ENCODE results near the gene OR1D5. TPM values are rescaled to one million over a fixed set of nuclear protein-coding genes. Genes with fewer than 3 reads are reported as not detected.
"Not testable (repeated sequence)": the region's sequence is repeated elsewhere in the genome, so short reads cannot be mapped to it uniquely, and the experiment has no call there.

Gene OR1D5
- polyA plus RNA-seq, 1 donor from 2014 or later, result not detected

GRCh38 chr17:3036800-3037199 lies 26.6 kb downstream of the OR1D5 start:
- H3K36me3 Mint-ChIP-seq, result peaks cover 3% of the 10 kb centered on the region
- H3K27ac Mint-ChIP-seq, result no peak overlapping the region
- H3K9me3 Mint-ChIP-seq, result no peaks in the 10 kb centered on the region
- H3K27me3 Mint-ChIP-seq, result peaks cover 6% of the 10 kb centered on the region
- peaks cover 3 to 14% (median 10%) of the 10 kb centered on the region in 3 donors for H3K4me1 Mint-ChIP-seq
- H3K4me3 Mint-ChIP-seq, result no peak overlapping the region

- Mint-ChIP-seq H3K27ac (no peak overlapping the region), H3K36me3 (peaks cover 3% of the 10 kb centered on the region)
Measured at GRCh38 chr17:3035968-3036280, 27.5 kb downstream of the OR1D5 start.

DNA sequence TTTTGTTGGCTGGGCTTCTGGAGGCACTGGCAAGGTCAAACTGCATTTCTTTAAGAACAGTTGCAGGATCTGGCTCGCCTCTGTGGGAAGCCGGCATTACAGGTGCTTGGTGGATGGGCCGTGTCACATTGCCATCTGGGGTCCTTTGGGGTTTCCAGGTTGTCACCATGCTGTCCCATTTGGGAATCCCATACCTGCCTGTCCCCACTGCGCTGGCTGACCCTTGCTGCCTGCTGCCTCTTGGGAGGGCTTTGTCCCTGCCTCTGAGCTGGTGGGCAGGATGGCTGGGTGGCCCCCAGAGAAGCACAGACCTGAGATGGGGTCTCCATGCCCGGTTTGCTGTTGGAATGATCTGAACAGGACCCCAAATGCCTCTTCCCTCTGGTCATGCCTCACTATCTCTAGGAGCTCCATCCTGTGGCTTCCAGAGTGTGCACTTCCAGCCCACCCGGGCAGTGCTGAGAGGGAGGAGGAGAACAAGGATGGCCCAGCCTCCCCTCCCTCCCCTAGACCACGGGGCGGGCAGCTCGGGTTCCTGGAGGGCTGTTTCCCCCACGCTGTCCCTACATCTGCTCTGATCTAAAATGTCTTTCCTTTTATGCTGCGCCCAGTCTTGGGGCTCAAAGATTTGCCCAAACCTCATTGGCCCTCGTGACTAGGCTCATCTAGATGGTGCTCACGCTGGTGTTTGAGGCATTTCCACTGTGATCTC lies 28.0 kb downstream of the OR1D5 start:
- H3K9me3 Mint-ChIP-seq, result no peaks in the 10 kb centered on the region
- H3K36me3 Mint-ChIP-seq, result peaks cover 5% of the 10 kb centered on the region
- H3K4me1 Mint-ChIP-seq, result peaks cover 3 to 14% (median 10%) of the 10 kb centered on the region in 3 donors
- peaks cover 6% of the 10 kb centered on the region for H3K27me3 Mint-ChIP-seq
- H3K27ac Mint-ChIP-seq, result no peak overlapping the region
- H3K4me3 Mint-ChIP-seq, result no peak overlapping the region

More at GRCh38 chr17:3035968-3036280, 27.5 kb downstream of the OR1D5 start:
- Mint-ChIP-seq H3K9me3 (no peaks in the 10 kb centered on the region), H3K4me1 (peaks cover 3 to 14% (median 10%) of the 10 kb centered on the region in 3 donors), H3K4me3 (no peak overlapping the region), H3K27me3 (peaks cover 6% of the 10 kb centered on the region)

DNA sequence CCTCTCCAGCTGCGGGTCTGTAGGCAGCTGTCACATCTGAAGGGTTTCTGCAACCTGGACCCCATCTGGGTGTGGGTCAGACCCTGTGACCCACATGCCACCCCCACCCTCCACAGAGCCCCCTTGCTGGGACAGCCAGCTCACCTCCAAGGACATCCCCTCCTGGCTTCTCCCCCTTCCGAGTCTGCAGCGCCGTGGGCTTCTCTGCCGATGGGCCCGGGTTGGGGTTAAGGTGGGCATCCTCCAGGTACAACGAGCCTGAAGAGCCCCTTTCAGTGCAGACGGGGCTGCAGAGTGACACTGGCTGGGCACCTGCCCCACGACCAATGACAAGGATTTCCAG lies 28.9 kb downstream of the OR1D5 start:
- no peak overlapping the region for H3K27ac Mint-ChIP-seq
- H3K27me3 Mint-ChIP-seq, result peaks cover 4% of the 10 kb centered on the region
- H3K4me3 Mint-ChIP-seq, result no peak overlapping the region
- no peaks in the 10 kb centered on the region for H3K9me3 Mint-ChIP-seq
- peaks cover 5% of the 10 kb centered on the region for H3K36me3 Mint-ChIP-seq
- peaks cover under 1 to 7% (median 5%) of the 10 kb centered on the region in 3 donors for H3K4me1 Mint-ChIP-seq

- Mint-ChIP-seq H3K9me3 (no peaks in the 10 kb centered on the region), H3K4me3 (no peak overlapping the region), H3K4me1 (peaks cover 0 to 2% (median 2%) of the 10 kb centered on the region in 3 donors), H3K27me3 (peaks cover 3% of the 10 kb centered on the region), H3K36me3 (peaks cover 7% of the 10 kb centered on the region), H3K27ac (peak overlapping the region in 1 of 3 donors; percentile 83)
Measured at GRCh38 chr17:3033741-3034577, 29.4 kb downstream of the OR1D5 start.

- Mint-ChIP-seq H3K27ac (no peak overlapping the region), H3K9me3 (no peaks in the 10 kb centered on the region), H3K4me1 (peaks cover 0 to 2% (median 0%) of the 10 kb centered on the region in 3 donors), H3K4me3 (no peak overlapping the region), H3K36me3 (peaks cover 6% of the 10 kb centered on the region), H3K27me3 (peaks cover 2% of the 10 kb centered on the region)
Measured at GRCh38 chr17:3033248-3033640, 30.2 kb downstream of the OR1D5 start.

DNA sequence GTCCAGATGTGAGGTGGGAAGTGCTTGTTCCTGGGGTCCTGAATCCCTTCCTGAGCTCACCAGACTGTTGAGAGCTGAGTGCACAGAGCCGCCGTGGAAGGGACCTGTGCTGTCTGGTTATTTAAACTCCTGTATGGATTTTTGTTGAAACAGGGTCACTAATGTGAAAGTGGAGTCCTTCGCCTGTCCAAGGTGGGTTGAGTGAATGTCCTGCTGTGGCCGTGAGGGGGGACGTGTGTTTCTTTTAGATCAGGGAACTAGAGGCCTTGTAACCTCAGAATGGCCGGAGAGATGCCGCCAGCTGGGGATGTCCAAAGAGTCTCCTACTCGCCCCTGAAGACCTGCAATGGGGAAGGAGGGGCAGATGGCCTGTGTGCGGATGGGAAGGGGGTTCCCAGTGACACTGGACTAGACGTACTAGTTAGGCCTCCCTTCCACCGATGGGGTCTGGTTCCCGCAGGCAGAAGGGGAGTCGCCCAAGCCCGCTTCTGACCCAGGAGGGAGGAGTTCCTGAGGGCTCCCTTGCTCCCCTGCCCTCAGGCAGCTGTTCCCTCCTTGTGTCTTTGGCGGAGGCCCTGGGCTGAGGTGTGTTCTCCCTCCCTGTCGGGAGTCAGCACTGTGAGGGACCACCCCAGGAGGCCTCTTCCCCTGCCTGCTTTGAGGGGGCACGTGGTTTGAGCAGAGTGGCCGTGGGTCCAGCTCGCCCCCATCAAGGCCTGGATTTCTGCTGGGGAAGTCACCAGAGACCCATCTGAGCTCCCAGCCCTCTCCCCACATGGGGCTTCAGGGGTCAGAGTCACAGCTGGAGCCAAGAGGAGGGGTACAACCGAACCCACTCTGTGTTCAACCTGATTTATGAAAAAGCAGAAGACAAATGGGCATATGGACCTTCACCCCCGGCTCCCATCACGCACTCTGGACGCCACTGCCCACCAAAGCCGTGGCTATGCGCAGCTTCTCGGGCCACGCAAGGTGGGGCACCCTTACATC lies 30.9 kb downstream of the OR1D5 start:
- H3K27me3 Mint-ChIP-seq, result peaks cover 2% of the 10 kb centered on the region
- peaks cover 0 to 2% (median 0%) of the 10 kb centered on the region in 3 donors for H3K4me1 Mint-ChIP-seq
- H3K27ac Mint-ChIP-seq, result no peak overlapping the region
- H3K9me3 Mint-ChIP-seq, result no peaks in the 10 kb centered on the region
- H3K36me3 Mint-ChIP-seq, result peaks cover 6% of the 10 kb centered on the region
- no peak overlapping the region for H3K4me3 Mint-ChIP-seq

- not testable (repeated sequence) for H3K27ac Mint-ChIP-seq, H3K9me3 Mint-ChIP-seq, H3K4me3 Mint-ChIP-seq, H3K27me3 Mint-ChIP-seq, H3K36me3 Mint-ChIP-seq, H3K4me1 Mint-ChIP-seq
Measured at GRCh38 chr17:3030852-3031470, 32.4 kb downstream of the OR1D5 start.

DNA sequence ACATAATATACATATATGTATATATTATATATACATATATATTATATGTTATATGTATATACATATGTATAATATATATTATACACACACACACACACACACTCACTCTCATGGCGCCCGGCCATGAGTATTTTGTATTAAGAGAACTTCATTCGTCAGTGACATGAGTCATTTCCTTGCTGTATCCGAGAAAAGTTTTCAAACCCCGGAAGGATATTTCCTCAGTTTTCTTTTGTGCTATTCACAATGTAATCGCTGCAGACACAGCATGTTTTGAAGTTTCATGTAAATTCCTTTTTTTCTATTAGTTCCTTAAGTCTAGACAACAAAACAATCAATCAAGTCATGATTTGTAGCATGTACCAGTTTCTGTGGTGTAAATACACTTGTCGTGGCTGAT lies 33.3 kb downstream of the OR1D5 start:
- Mint-ChIP-seq H3K36me3 (peaks cover 6% of the 10 kb centered on the region), H3K9me3 (no peaks in the 10 kb centered on the region), H3K27me3 (no peaks in the 10 kb centered on the region), H3K4me1 (no peaks in the 10 kb centered on the region), H3K27ac (no peak overlapping the region), H3K4me3 (no peak overlapping the region)

DNA sequence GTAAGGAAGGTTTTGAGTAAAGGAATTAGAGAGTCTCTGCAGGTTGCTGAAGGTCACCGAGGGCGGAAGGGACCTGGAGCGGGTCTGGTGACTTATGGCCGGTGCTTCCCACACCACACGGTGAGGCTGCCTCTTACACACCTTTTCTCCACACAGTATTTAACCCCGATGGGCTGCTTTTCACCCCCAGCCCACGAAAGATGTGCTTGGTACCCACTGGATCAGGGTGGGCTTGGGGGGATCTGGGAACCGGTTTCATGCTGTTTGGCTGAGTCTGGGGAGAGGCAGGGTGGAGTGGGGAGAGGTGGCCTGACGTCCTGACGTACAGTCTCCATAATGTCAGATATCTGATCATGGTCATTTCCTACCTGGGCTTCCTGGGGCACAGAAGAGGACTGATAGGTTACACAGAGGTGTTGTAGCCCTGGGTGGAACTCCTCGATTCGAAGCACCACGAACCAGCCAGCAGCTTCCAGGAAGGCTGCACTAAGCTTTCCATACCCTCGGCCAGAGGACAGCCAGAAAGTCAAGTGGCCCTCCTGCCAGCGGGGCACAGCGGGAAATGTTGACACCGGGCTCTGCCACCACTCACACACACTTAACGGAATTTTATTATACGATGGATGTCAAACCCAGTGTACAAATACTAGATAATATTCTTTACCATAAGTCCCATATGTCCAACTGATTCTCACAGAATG lies 34.0 kb downstream of the OR1D5 start:
- H3K36me3 Mint-ChIP-seq, result peaks cover 9% of the 10 kb centered on the region
- H3K4me1 Mint-ChIP-seq, result no peaks in the 10 kb centered on the region
- H3K27me3 Mint-ChIP-seq, result no peaks in the 10 kb centered on the region
- H3K9me3 Mint-ChIP-seq, result no peaks in the 10 kb centered on the region
- H3K27ac Mint-ChIP-seq, result peak overlapping the region in 1 of 3 donors; percentile 35
- no peak overlapping the region for H3K4me3 Mint-ChIP-seq

GRCh38 chr17:3027786-3028532 lies 35.4 kb downstream of the OR1D5 start:
- H3K9me3 Mint-ChIP-seq, result peaks cover 0 to 5% (median 4%) of the 10 kb centered on the region in 3 donors
- H3K4me1 Mint-ChIP-seq, result no peaks in the 10 kb centered on the region
- no peak overlapping the region for H3K4me3 Mint-ChIP-seq
- peaks cover 15% of the 10 kb centered on the region for H3K36me3 Mint-ChIP-seq
- H3K27ac Mint-ChIP-seq, result no peak overlapping the region
- no peaks in the 10 kb centered on the region for H3K27me3 Mint-ChIP-seq

DNA sequence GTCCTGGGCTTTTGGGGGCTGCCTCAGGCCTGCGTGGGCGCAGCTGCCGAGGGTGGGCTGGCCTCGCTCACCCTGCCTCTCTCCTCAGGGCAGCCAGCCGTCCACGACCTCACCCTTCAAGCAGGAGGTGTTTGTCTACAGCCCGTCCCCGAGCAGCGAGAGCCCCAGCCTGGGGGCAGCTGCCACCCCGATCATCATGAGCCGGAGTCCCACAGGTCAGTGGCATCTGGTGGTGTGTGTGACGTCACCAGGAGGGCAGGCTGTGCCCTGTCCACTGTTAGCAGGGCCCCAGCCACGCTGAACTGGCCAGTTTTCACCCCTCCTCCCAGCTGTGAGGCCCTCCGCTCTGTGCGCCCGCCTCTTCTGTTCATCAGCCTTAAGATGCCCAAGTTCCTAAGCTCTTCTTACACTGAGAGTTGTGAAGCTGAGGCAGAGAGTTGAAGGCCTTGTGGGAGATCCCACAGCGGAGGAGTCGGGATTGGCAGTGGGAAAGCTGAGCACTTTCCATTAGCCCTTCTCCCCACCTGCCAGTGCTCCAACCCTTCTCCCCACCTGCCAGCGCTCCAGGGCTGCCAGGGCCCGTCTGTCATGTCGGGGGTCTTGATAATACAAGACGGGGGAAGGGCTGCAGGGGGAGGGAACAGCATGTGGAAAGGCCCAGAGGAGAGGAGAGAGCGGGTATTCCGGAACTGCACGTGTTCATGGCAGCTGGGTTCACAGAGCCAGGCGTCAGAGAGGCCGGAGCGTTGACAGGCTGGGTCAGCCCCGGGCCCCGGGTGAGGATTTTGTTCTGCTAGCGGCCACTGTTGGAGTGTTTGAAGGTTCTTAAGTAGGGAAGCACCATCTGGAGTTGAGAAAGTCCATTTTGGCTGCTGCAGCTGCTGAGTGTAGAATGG lies 36.3 kb downstream of the OR1D5 start:
- peaks cover 1 to 9% (median 9%) of the 10 kb centered on the region in 3 donors for H3K9me3 Mint-ChIP-seq
- H3K4me1 Mint-ChIP-seq, result no peaks in the 10 kb centered on the region
- no peak overlapping the region for H3K27ac Mint-ChIP-seq

More for the DNA sequence above, 36.3 kb downstream of the OR1D5 start:
- Mint-ChIP-seq H3K4me3 (peak overlapping the region in 1 of 4 donors; percentile 41), H3K27me3 (no peaks in the 10 kb centered on the region), H3K36me3 (peaks cover 19% of the 10 kb centered on the region)

All from IgD-negative memory B cell (primary cell).